ENCODE data around the gene MAN1B1.

The MAN1B1 gene

GRCh38 chr9:137086531-137087408, at the start of gene MAN1B1:
Gene MAN1B1 (plus strand): TSS chr9:137086985. CDS start chr9:137087000, 15 bp downstream.
- peak within 1 kb of the TSS; percentile 98 for H3K27ac ChIP-seq
- TF ChIP-seq ZFX (IDR thresholded peaks at IDR 0.05) (peak; percentile 35; the same call in 1 of the 2 replicates), CTCF (conservative IDR thresholded peaks at IDR 0.05) (no peak)

GRCh38 chr9:137037035-137037434, 49.8 kb upstream of the MAN1B1 start:
- no peak overlapping the region for H3K27ac ChIP-seq
- TF ChIP-seq ZFX (IDR thresholded peaks at IDR 0.05) (no peak), CTCF (conservative IDR thresholded peaks at IDR 0.05) (no peak)

- H3K27ac ChIP-seq = no peak overlapping the region
- TF ChIP-seq CTCF (conservative IDR thresholded peaks at IDR 0.05) (no peak), ZFX (IDR thresholded peaks at IDR 0.05) (no peak)
Observed at GRCh38 chr9:137037483-137037882, 49.3 kb upstream of the MAN1B1 start.

GRCh38 chr9:137038916-137039315, 47.9 kb upstream of the MAN1B1 start:
- no peak overlapping the region for H3K27ac ChIP-seq
- no peak for TF ChIP-seq CTCF (conservative IDR thresholded peaks at IDR 0.05)
- TF ChIP-seq ZFX (IDR thresholded peaks at IDR 0.05) = no peak

- no peak overlapping the region for H3K27ac ChIP-seq
- TF ChIP-seq CTCF (conservative IDR thresholded peaks at IDR 0.05) = no peak
- no peak for TF ChIP-seq ZFX (IDR thresholded peaks at IDR 0.05)
Observed at GRCh38 chr9:137039611-137040366, 47.0 kb upstream of the MAN1B1 start.

GRCh38 chr9:137040568-137040967, 46.2 kb upstream of the MAN1B1 start:
- TF ChIP-seq ZFX (IDR thresholded peaks at IDR 0.05) (no peak), CTCF (conservative IDR thresholded peaks at IDR 0.05) (no peak)
- H3K27ac ChIP-seq = no peak overlapping the region

- no peak overlapping the region for H3K27ac ChIP-seq
- TF ChIP-seq ZFX (IDR thresholded peaks at IDR 0.05) (no peak), CTCF (conservative IDR thresholded peaks at IDR 0.05) (no peak)
Observed at GRCh38 chr9:137041124-137041523, 45.7 kb upstream of the MAN1B1 start.

Data from C4-2B (cell line).